Measurements from ENCODE around the gene VPS39. TPM values are rescaled to one million over a fixed set of nuclear protein-coding genes. Genes with fewer than 3 reads are reported as not detected.

Gene VPS39
- total RNA-seq, 1 experiment from 2014 or later, result 55.2 TPM

- Histone ChIP-seq H3K4me1 (ENCODE audit: control insufficient read depth, insufficient read depth, low read length) (no peaks in the 10 kb centered on the region), H3K27me3 (ENCODE audit: control insufficient read depth, insufficient read depth, low read length) (no peaks in the 10 kb centered on the region), H3K4me3 (ENCODE audit: low read depth in 2 of 2, low read length in 2 of 2) (no peak overlapping the region), H3K9me3 (ENCODE audit: control insufficient read depth, insufficient read depth, low read depth, low read length) (no peaks in the 10 kb centered on the region), H3K36me3 (ENCODE audit: control insufficient read depth, insufficient read depth, low read length) (peaks cover 16% of the 10 kb centered on the region; the same call in 1 of the 2 replicates), H3K27ac (ENCODE audit: low read length) (no peak overlapping the region)
- ATAC-seq (no peak), DNase-seq (ENCODE audit: low read depth, low spot score) (no peak)
- intact Hi-C loops (cut with micrococcal nuclease; ENCODE audit: unreplicated experiment) (no loop called here), in situ Hi-C loops (cut with HindIII; ENCODE audit: low pct_unique_long_range_greater_than_20kb, low sequenced_read_pairs) (no loop called here)
- POLR2A ChIA-PET, result no interaction called here
- CTCF ChIA-PET, result no interaction called here
- TF ChIP-seq REST (IDR thresholded peaks at IDR 0.05; ENCODE audit: insufficient read depth in 1 of 2, low read depth in 2 of 2, low read length in 1 of 2), result no peak
- TF ChIP-seq CTCF (IDR thresholded peaks at IDR 0.05), result no peak
- no peak for TF ChIP-seq SIN3A (IDR thresholded peaks at IDR 0.05; ENCODE audit: borderline replicate concordance, insufficient read depth, low read depth, low read length)
- no peak for TF ChIP-seq TCF7L2 (IDR thresholded peaks at IDR 0.05; ENCODE audit: low read depth, low read length)
- no peak for TF ChIP-seq POLR2AphosphoS5 (IDR thresholded peaks at IDR 0.05; ENCODE audit: low read depth, low read length)
- BruUV-seq (replicated peaks), result no TSS peak
Observed at GRCh38 chr15:42178056-42178455, 30.0 kb downstream of the VPS39 start.

GRCh38 chr15:42175671-42176070 lies 32.4 kb downstream of the VPS39 start:
- peaks cover 9% of the 10 kb centered on the region; the same call in 1 of the 2 replicates for H3K36me3 ChIP-seq (ENCODE audit: control insufficient read depth, insufficient read depth, low read length)
- POLR2A ChIA-PET, result no interaction called here
- in situ Hi-C loops (cut with HindIII; ENCODE audit: low pct_unique_long_range_greater_than_20kb, low sequenced_read_pairs), result no loop called here
- BruUV-seq (replicated peaks), result no TSS peak
- H3K4me1 ChIP-seq (ENCODE audit: control insufficient read depth, insufficient read depth, low read length), result no peaks in the 10 kb centered on the region
- H3K9me3 ChIP-seq (ENCODE audit: control insufficient read depth, insufficient read depth, low read depth, low read length), result no peaks in the 10 kb centered on the region
- ATAC-seq (no peak), DNase-seq (ENCODE audit: low read depth, low spot score) (no peak)
- CTCF ChIA-PET, result no interaction called here
- intact Hi-C loops (cut with micrococcal nuclease; ENCODE audit: unreplicated experiment), result no loop called here
- no peak overlapping the region for H3K27ac ChIP-seq (ENCODE audit: low read length)
- TF ChIP-seq REST (IDR thresholded peaks at IDR 0.05; ENCODE audit: insufficient read depth in 1 of 2, low read depth in 2 of 2, low read length in 1 of 2) (no peak), CTCF (IDR thresholded peaks at IDR 0.05) (no peak)
- H3K4me3 ChIP-seq (ENCODE audit: low read depth in 2 of 2, low read length in 2 of 2), result no peak overlapping the region
- no peaks in the 10 kb centered on the region for H3K27me3 ChIP-seq (ENCODE audit: control insufficient read depth, insufficient read depth, low read length)

Measured in Panc1 (cell line).